ENCODE results near the gene DNAH11.

The DNAH11 gene

DNA sequence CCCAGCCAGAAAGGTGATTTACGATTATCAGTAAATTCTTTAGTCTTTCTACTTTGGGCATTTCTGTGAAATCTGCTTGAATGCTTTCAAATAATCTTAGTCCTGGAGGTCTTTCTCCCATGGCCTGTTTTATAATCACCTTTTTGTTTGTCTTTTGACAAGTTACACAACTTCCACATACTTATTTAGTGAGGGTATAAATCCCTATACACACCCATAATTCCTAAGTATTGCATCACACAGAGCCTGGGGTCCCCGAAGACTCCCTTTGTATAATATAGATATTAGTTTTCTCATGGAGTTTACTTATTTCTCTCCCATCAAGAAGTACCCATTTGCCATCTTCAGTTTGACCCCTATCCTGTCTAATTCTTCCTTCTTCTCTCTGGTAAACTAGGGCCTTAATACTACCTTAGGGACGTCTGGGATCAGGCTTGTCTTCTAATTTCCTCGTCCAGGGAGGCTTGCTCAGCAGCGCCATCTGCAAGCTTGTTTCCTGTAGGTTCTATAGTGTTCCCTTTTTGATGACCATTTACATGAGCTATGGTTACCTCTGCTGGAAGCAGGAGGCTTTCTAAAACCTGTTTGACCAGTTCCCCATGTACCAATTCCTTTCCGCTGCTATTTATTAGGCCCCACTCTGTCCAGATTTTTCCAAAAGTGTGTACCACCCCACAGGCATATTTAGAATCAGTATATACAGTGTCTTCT is 8.1 kb downstream of the DNAH11 start:
- DNase-seq (ENCODE audit: low read depth in 2 of 2), result no peak

DNA sequence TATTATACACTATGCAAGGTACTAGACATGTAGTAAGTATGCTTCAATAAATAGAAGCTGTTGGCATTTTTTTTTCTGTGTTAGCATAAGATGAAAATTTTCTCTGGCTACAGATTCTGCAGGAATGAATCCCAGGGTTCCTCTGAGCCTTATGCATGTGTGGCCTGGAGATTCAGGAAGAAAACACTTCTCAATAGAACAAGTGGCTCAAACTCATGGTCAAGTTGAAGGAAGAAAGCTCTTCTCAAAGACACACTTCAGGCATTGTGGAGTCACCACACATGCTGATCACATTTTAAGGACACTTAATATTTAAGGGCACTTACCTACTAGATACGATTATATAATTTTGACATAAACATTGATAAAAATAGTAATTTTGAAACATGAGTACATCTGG is 19.5 kb downstream of the DNAH11 start:
- no peak for DNase-seq (ENCODE audit: low read depth in 2 of 2)

DNA sequence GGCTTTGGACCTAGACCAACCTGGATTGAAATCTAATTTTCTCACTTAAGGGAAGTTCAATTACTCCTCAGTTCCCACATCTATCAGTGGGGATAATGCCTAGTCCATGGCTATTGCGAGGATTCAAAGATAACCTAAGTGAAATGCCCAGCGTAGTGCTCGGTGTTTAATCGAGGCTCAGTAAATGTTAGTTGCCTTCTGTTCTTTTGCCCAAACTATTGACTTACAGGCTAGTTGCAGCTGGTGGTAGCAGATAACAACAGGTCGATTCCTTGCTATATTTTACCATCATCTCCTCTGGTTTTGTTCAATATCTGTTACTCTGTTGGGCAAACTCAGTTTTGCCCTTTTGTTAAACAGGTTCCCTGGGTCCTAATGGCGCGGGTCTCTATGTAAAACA is 22.8 kb downstream of the DNAH11 start:
- DNase-seq (ENCODE audit: low read depth in 2 of 2), result no peak

DNA sequence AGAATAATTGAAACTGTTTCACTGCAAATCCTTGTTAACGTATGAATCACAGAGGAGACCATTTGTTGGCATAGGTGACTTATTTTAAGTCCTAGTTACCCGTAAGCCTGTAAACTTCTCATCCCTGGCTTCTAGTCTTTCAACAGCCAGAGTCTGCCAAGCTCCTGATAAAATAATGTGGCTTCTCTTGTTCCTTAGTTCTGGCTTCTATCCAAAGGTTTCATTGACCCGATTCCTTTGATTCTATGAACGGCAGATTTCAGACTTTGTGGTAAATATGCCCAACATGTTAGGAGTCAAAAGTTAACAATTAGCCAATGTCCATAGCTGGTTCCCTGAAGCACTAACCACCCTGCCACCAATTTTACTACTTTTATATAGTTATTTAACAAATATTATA is 23.3 kb downstream of the DNAH11 start:
- DNase-seq (ENCODE audit: low read depth in 2 of 2), result no peak

DNA sequence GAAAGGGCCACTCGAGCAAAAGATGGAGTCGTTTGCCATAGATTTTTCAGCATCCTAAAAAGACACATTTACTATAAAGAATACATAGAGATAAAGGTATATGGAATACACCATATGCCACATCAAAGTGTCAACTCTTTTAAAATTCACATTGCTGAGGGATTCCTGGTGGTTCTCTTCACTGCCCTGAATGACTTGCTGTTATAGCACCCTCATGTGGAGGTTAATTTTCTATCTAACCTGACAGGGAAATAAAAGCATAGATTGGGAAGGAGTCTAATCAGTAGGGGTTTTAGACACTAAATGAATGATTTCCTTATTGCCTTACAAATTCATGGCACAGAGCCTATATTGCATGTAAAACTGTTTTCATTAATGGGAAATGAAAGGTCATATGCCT is 25.9 kb downstream of the DNAH11 start:
- no peak for DNase-seq (ENCODE audit: low read depth in 2 of 2)

DNA sequence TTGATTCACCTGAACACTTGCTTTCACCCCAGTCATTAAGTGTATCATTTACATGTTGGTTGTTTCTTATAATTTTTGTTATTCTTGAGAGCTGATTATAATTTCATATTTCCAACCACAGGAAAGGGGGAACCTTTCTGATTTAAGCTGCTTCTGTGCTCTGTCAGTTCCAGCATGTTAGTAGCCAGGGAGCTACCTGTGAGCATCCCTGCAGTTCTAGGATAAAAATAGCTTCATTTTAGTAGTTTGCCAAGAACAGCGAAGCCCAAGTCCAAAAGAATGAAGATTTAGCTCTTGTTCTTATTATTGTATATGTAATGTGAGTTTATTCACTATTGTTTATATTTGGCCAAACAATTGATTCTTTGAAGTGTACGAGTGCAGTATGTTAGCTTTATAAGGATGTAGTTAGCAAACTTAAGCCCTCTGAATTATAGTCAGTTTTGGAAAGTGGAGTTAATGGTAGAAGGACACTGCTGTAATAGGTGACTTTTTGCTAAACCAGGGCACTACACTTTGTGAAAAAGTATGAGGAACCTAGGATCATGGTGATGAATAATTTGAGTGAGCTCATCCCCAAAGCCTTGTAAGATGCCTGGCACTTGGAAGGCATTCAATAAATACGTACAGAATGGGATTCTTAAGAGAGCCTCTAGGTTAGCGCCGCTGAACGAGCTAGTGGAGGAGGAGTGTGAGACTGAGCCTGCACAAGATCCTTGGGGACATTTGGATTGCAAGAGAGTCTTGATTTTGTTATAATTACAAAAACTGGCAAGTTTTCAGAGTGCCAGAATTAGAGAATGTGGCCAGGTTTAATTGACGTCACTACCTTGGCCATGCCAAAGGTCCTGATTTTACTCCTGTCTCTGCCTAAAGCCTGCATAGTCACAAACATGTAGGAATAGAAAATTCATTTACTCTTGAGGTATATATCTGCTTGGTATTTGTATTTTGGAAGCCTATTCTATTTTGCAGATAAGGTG is 29.8 kb downstream of the DNAH11 start:
- DNase-seq (ENCODE audit: low read depth in 2 of 2), result no peak

DNA sequence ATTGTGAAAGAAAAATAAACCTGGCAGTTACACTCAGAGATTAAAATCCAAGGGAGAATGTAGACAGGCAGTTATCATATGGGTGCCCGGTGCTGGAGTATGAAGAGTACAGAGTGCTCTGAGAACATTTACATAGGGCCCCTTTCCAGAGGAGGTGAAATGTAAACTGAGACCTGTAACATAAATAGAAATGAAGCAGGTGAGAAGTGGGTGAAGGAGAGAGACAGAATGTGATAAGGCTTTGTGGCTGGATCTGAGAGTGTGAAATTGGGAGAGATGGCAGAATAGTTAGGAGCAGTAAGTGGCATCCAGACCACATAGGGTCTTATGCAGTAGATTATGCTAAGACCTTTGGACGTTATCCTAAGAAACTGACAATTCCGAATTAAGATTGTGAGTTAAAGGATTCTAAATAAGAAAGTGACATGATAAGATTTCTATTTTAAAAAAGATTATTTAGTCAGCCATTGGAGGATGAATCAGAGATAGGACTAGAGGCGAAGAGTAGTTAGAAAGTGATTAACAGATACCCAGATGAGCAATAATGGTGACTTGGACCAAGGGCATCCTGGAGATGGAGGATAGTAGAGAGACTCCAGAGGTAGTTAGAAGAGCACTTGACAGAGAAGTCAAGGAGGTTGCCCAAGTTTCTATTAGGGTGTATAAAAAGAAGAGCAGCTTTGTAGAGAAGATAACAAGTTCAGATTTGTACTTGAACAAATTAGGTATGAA is 36.7 kb downstream of the DNAH11 start:
- no peak for DNase-seq (ENCODE audit: low read depth in 2 of 2)

DNA sequence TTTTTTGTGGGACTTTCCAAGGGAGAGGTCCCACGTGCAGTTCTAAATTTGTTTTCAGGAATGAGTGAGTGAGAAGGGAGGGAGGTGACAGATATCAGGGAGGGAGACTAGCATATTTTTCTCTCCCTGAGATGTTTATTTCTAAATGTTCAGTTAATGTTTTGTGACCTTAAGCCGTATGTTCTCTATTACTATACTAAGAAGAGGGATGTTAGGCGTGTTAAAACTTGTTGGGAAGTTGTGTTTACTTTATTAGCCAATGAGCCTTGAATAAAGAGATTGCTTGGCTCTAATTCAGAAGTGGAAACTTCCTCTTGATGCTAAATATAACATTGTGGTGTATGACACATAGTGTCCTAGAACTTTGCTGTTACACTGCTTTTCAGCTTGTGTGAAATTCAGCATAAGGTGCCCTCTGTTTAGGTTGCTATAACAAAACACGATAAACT is 37.3 kb downstream of the DNAH11 start:
- DNase-seq (ENCODE audit: low read depth in 2 of 2), result no peak

DNA sequence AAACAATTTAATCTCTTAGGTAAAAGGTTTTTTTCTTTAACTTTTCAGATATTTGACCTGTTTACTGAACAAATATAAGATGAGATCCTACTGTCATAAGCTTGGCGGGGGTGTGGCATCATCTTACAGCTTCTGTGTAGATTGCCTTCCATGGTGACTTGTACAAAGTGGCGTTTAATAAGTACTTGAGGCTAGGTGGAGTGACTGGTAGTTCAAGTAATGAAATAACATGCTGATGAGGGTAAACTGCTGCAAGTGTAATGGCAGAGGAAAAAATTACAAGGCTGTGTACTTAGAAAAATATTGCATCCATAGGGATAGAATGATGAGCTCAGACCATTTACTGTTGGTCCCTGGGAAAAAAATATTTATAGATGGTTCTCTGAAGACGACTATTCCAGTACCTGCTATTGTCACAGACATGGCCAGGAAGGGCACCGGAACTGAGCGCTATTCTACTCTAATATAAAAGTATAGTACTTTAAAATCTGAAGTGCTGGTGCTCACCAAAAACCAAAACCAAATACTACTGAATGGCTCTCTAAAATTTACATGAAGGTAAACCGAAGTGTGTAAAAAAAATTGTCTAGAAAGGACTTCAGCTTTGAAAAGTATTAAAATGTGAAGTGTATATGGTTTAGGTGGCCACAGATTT is 42.4 kb downstream of the DNAH11 start:
- no peak for DNase-seq (ENCODE audit: low read depth in 2 of 2)

DNA sequence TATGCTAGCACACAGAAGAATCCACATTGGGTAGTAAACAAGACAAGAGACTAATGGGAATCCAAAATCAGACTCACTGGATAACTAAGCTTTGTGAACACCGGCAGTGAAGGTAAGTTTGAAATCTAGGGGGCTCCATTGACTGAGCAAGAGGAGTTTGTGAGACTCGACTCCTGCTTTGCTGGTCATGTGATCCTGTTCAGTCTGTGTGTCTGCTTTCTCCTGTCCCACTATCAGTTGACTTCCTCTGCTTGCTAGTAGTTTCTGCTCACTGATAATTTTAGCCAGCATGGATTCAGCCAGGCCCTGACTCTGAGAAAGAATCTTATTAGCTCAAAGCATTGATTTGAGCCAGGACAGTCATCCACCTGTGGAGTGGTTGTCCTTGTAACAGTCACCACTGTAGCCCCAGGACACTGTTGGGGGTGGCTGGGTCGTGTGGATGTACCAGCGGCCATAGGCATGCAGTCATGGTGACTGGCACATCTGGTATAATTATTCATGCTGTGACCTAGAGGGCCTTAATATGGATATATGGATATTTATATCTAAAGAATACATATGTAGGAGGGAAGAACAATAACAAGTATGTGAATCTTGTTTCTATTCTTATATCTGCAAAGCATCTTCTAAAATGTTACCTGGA is 44.4 kb downstream of the DNAH11 start:
- no peak for DNase-seq (ENCODE audit: low read depth in 2 of 2)

DNA sequence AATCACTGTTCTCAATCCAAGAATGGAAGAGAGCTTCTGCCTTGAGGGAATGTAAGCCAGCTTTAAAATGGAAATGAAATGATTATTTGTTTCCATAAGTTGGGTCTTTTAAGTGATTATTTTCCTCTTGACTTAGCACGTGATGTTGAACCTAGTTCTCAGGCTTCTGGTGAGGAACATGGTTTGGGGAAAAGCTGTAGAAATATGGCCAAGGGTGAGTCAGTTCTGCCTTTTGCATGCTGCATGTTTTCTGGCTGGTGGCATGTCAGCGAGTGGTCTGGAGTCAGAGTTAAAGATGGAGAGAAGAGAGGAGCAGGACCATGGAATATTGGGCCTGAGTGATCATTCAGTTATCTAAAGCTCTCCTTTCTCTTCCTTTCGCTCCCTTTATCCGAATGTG is 54.0 kb downstream of the DNAH11 start:
- no peak for DNase-seq (ENCODE audit: low read depth in 2 of 2)

DNA sequence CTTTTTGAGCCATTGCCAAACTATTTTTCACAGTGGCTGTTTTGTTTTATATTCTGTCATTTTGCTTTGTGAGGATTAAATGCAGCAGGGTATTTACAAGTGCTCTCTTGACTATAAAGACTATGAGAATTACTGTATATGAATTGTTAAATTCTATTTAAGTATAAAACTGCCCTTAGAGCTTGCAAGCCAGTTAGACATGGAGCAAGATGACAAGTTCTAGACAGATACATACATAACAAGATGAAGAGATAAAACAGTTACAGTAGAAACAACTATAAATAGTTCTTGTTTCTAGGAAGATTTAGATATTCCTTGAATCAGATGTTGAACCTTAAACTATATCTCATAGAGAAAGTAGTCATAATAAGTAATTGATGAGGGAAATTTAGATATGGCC is 60.6 kb downstream of the DNAH11 start:
- no peak for DNase-seq (ENCODE audit: low read depth in 2 of 2)

DNA sequence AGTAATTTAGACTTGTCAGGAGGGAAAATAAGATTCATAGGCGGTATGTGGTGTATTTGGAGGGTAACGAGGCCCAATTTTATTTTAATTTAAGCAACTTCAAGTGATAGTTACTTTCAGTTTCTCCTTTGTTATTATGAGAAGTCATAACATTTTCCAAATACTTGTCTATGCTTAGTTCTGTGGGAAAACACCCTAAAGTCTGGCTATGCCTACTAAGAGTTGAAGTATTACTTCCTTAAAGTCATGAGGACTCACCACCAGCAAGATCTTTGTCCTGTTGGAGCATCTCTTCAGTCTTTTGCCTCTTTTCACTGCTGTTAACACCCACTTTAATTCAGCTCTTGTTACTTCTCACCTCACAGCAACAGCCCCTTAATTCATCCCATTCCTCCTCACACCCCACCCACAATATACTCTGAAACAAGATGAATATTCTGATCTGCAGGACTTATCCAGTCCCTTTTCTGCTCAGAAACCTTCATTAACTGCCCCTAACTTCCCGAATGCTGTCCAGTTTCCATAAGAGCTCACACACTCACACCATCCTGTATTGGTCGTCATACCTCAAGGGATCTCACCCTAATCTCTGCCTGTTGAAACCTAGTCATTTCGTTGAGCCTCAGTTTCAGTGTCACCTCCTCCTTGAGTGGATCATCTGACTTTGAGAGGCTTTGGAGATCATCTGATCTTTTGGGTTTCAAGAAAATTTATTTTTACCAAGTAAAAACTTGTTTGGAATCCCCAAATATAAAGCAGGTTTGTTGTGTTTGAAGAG is 61.3 kb downstream of the DNAH11 start:
- DNase-seq (ENCODE audit: low read depth in 2 of 2), result no peak

DNA sequence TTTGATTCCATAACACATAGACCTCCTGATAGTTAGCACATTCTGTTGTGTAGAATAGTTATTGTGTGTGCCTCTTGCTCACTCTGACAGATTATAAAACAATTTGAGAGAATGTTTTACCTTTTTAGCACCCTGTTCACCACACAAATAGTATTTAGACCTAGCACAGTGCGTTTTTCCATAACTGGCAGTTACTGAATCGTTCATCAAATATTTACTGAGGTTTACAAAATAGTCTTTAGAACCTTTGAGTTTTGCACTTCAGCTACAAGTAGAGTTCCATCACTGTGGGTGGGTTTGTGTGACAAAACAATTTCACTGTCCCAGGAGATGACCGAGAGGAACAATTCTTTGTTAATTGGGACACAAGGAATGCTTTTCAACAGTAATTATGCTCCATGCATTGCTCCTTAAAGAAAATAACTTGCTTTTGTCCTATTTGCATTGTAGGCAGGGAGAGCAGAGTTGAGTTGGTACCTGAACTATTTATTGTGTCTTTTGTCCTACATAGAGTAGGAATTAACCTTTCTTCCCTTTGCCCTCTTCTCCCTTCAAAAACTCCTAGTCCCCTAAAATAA is 62.3 kb downstream of the DNAH11 start:
- DNase-seq (ENCODE audit: low read depth in 2 of 2), result no peak

DNA sequence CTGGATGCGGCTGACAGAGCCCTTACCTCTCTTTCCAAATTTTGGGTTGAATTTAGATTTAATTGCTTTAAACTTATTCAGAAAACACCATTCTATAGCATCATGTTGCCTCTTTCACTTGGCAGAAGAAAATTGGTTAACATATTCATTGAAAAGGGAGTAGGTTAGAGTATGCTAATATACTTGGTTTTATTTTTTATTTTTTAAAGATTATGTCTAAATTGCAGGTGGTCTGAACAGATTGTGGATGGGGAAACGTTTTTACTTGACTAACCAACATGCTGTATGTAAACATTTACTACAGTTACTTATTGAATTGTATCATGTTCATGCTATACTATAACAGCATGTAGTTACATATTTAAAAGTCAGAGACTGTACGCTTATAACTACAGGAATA is 65.6 kb downstream of the DNAH11 start:
- DNase-seq (ENCODE audit: low read depth in 2 of 2), result no peak

DNA sequence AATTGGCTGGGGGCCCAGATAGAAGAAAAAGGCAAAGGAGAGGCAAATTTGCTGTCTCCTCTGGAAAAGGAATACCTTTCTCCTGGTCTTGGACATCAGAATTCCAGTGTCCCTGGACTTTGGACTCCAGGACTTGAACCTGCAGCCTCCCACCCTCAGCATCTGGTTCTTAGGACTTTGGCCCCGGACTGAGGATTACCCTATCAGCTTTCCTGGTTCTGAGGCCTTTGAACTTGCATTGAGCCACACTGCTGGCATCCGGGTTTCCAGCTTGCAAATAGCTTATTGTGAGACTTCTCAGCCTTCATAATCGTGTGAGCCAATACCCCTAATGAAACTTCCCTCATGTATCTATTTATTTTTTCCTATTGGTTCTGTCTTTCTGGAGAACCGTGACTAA is 68.3 kb downstream of the DNAH11 start:
- DNase-seq (ENCODE audit: low read depth in 2 of 2), result no peak

DNA sequence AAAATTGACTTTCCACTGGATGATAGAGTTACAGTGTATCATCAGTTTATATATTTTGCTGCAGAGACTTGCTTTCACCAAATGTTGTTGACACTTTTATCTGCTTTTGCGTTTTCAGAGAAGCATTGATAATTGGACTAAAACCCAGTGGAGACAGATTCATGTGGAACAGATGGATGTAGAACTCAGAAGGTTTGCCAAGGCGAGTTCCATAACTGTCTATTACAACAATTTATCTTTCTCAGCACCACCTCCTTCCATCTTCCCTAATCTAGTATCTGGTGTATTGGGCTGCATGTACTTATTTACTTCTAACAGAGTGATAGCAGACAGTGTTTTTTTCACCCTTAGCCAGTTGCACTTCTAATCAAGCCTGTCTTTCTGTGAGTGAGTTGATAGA is 73.3 kb downstream of the DNAH11 start:
- no peak for DNase-seq (ENCODE audit: low read depth in 2 of 2)

DNA sequence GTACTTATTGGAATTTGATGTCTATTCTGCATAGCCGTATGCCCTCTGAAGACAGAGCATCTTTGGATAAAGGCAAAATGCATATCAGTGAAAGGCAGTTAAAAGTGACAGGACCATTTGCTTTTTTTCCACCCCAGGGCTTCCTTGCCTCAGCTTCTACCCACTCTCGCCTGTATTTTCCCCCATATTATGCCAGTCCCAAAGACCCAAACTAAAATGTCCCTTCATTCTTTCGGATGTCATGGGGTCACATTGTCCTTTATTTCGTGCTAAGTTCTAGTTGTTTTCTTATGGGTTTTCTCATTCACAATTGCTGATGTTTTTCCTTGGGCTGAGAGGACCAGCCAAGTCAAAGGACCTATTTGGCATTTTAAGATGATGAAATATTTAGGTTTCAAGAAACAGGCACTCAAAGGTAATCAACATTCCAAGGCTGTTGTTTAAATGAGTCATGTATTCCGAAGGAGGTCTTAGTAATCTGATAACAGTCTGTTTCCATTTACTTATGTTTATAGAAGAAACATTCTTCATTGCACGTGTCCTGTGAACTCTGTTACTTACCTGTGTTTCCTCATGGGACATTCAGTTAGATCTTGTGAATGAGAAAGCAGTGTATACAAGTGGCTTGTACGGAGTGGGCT is 74.1 kb downstream of the DNAH11 start:
- no peak for DNase-seq (ENCODE audit: low read depth in 2 of 2)

DNA sequence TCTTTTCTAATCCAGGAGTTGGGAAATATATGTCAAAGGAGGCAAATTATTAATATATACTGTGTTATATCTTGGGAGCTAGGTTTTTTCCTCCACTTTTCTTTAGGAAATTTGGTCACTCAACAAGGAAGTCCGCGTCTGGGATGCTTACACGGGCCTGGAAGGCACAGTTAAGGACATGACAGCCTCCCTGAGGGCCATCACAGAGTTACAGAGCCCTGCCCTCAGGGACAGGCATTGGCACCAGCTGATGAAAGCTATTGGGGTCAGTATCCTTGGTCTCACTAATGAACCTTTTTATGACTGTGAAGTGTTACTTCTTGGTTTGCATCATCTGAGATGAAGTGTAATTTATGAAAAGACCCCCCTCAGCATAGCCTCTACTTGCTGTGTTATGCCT is 74.7 kb downstream of the DNAH11 start:
- DNase-seq (ENCODE audit: low read depth in 2 of 2), result no peak

DNA sequence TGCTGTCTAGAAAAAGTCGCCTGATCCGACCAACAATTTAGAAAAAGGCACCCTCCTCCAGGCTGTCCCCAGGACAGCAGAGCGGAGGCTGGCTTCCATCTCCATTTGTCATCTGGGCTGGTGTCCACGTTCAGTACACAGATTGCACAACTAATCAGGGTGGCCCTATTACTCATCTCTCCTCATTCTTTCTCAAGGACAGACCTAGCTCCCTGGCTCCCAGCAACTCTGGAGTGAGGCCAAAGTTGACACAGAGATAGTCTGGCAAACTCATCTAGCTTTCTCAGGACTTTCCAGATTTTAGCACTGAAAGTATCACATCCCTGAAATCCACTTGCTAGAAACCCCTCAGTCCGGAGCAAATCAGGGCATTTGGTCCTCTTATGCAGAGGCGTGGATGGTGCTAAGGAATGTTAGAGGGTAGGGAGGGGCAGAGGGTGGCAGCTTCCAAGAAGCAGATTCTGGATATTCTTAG is 75.1 kb downstream of the DNAH11 start:
- no peak for DNase-seq (ENCODE audit: low read depth in 2 of 2)

Data from stimulated activated CD4-positive, alpha-beta T cell treated with anti-CD3 and anti-CD28 coated beads, Interleukin-1b, Interleukin-23, amount 100 ng/mL, for 1 hour (primary cell).